HG03469 (cell line): ENCODE measurements around the gene MAP6D1.

Source experiments
- ATAC-seq: cut with Tn5 transposase; IDR thresholded peaks from one replicate; pipeline ENCODE4 v1.9.1; 2021; ENCODE audit warnings: mild to moderate bottlenecking, moderate library complexity, moderate number of reproducible peaks; ENCODE audit not compliant: unreplicated experiment

MAP6D1 gene

DNA sequence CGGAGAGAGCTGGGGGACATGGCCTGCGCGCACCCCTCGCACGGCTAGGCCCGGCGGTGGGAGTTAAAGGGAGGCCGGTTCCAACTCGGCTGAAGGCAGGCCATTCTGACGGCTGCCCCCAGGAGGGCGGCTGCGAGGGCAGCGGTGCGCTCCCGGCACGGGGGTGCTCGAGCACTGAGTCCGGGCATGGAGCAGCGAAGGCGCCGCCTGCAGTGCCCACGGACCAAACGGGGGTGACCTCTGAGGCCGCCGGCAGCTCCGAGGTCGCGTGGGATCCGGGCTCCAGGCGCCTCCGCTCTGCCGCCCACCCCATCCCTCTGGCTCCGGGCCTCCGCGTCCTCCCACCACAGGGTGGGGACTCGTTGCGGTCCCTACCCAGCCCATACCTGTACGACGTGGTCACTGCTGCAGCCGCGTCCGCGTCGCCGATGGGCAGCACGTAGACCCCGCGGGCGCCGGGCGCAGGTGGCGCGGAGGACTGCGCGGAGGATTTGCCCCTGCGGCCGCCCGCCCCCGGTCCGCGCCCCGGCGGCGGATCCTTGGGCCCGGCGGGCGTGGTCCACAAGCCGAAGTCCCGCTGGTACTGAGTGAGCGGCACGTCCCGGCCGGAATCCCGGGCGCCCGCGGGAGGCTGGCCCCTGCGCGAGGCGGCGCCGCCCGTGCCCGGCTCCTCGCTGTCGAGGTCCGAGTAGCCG, 469 bp downstream of the MAP6D1 start:
- ATAC-seq, result no peak

GRCh38 chr3:183823963-183824362, 1.4 kb downstream of the MAP6D1 start:
- no peak for ATAC-seq

DNA sequence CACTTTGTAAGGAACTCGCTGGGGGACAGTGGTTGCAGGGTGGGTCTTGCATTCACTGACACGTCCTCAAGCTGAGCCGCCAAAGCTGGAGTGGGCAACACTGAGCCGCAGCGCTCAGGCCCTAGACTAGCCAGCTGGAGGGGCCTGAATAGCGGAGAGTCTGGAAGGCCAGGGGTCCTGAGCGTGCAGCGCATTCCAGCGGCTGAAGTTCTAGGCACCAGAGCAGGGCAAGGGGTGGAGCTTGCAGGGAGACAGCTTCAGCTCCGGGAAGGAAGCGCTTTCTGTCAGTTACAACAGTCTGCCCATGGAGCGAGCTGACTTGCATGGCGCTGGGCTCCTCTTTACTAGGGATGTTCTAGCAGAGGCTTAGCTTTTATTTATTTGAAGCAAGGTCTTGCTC, 2.7 kb downstream of the MAP6D1 start:
- ATAC-seq, result no peak

- no peak for ATAC-seq
Observed at GRCh38 chr3:183819831-183820230, 5.5 kb downstream of the MAP6D1 start.

DNA sequence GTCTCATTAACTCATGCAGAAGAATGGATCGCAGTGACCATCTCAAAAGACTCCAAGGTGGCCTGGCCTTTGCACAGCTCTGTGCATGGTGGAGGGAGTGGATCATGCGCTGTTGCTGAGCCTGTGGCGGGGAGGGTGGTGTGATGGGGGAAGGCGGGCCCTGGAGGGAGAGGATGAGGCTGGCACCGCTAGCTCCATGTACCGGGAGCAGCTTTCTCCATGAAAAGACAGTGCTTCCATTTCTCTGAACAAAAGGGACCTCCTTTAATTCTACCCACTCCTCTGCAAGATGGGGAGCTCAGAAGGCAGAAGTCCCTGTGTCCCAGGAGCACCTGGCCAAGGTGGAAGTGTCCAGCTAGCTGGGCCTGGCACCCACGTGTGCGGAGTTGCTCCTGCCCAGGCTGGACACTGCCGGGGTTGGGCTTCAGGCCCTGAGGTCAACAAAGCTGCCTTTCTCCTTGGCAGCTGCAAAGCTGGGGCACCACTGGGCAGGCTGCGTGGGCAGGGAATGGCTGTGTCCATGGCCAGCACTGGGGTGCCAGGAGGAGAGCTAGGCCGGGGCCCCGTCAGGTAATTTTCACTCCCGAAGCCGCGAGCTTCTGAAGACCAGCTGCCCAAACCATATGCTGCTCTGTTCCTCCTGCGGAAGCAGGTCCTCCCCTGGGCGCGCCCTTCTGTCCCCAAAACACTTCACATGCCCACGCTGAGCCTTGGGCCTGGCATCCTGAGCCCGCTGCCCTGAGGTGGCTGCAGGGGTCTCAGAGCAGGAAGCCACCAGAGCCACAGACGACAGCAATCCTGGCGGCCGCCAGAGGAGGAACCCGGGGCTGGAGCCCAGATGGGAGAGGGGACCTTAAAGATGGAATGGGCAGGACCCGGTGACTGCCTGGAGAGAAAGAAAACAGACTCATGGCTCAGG, 6.4 kb downstream of the MAP6D1 start:
- no peak for ATAC-seq

DNA sequence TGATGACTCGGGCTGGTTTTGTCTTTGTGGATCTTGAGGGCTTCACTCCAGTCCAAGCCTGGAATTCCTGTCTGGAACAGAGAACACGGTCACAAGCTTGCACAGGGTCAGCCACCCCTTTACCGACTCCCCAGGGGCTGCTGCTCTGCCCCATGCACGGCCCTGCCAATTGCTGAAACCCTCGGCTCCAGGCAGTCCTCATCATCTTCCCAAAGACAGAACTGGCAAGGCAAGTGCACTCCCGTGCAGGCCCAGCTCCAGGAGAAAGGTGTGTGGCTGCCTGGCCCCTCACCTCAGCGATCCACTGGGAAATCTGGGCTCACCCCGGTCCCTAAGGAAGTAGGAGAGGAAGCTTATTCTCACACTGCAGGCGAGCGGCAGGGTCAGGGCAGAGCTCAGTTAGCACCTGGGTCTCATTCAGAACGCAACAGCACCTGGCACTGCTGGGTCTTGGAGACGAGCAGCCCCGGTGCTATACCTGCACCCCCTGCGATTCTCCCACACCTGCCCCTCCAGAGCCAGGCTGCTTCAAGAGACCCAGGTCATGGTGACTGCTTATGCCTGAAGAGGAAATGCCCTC, 7.2 kb downstream of the MAP6D1 start:
- no peak for ATAC-seq

DNA sequence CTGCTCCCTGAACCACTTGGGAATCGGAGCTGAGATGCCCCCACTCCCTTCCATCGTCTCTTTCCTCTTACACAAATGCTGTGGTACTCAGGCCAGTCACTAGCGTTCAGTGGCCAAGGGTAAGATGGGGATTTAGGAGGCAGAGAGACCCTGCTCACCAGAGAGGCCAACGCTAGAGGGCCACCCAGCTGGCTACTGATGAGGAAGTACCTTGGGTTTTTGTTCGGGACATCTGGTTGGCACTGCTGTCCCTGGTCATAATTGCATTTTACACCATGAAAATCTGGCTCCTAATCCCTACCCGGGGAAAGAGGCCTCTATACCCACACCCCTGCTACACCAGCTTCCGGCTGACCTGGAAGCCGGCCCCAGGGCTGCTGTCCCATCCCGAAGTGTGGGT, 7.7 kb downstream of the MAP6D1 start:
- no peak for ATAC-seq

DNA sequence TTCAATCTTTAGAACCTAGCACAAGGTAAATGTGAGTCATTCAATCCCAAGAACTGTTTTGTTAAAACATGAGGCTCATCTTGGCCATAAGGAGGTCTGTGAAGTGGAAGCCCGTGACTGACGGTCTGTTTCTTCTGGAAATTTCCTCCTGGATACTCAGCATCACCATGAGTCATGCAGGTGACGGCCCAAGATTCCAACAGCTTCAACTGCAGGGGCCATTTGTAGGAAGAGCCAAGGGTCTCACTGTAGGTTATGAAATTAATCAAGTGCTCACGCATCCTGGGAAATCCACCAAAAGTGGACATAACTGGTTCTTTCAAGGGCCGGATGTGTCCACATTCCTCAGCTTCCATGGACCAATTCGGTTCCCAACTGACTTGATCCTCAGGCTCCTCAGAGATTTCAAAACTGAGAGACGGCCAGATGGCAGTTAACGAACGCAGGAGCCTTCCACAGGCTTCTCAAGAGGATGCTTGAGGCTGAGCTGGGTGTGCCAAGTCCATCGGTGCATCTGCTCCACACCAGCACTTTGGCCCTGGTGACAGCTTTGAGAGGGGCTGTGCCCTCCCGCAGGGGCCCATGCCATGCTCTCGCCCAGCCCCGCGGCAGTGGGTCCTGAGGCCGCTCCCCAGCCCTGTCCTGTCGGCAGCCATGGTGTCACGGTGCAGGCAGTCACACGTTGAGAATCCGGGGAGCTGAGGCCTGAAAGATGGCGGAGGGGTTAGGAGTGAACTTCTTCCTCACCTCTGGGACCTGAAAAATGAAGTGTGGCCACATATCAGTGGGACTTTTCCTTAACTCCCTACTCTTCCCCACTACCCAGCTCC, 8.5 kb downstream of the MAP6D1 start:
- ATAC-seq, result no peak

DNA sequence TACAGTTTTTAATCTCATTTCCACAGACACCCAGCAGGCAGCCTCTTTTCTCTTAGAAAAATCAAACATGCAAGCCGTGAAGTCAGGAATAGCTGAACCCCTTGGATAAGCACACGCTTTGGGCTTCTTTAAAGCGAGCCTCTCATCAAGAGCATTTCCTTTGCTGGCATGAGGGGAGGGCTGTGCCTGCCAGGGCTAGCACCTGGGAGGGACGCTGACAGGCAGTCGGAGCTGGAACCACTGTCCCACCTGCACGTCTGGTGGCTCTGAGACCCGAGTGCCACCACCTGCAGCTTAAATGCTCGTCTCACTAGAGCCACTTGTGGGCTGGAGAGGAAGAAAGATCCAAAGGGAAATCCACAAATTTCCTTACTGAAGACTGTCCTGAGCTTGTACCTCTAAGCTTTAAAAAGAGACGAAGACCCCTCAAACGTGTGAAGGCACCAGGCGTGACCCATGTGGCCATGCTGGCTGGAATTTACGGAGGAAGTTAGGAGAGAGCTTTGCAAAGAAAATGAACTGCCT, 9.4 kb downstream of the MAP6D1 start:
- no peak for ATAC-seq

DNA sequence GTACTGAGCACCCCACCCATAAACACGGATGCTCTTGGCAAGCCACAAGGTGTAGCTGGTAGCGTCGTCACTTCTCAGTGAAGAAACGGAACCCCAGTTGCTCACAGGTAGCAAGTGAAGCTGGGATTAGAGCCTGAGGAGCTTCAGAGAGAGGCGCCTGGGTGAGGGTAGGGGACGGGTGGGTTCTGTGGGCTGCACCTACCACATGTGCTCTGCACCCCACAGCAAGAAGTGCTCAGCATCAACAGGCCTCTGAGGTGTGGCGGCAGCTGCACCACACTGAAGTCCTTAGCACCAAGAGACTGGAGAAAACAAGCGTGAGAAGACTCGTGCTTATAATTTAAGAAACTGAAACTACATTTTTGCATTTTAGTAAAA, 9.8 kb downstream of the MAP6D1 start:
- no peak for ATAC-seq

DNA sequence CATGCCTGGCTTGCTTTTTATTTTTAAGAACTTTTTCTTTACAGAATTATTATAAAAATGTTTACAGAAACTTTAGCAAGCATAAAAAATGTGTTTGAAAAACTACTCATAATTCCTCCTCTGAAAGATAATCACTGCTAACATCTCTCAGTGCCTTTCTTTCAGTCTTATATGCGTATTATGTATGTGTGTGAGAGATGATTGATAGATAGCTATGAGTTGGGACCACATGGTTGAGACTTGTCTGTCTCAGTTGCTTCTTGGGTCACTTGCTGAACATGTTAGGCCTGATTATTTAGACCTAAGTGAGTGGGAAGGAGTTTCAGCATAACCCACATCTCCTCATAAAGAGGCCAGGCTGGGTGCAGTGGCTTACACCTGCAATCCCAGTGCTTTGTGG, 11.1 kb downstream of the MAP6D1 start:
- ATAC-seq, result no peak

GRCh38 chr3:183812761-183813445, 12.5 kb downstream of the MAP6D1 start:
- ATAC-seq, result no peak

- ATAC-seq, result no peak
Observed at GRCh38 chr3:183811638-183812037, 13.7 kb downstream of the MAP6D1 start.

DNA sequence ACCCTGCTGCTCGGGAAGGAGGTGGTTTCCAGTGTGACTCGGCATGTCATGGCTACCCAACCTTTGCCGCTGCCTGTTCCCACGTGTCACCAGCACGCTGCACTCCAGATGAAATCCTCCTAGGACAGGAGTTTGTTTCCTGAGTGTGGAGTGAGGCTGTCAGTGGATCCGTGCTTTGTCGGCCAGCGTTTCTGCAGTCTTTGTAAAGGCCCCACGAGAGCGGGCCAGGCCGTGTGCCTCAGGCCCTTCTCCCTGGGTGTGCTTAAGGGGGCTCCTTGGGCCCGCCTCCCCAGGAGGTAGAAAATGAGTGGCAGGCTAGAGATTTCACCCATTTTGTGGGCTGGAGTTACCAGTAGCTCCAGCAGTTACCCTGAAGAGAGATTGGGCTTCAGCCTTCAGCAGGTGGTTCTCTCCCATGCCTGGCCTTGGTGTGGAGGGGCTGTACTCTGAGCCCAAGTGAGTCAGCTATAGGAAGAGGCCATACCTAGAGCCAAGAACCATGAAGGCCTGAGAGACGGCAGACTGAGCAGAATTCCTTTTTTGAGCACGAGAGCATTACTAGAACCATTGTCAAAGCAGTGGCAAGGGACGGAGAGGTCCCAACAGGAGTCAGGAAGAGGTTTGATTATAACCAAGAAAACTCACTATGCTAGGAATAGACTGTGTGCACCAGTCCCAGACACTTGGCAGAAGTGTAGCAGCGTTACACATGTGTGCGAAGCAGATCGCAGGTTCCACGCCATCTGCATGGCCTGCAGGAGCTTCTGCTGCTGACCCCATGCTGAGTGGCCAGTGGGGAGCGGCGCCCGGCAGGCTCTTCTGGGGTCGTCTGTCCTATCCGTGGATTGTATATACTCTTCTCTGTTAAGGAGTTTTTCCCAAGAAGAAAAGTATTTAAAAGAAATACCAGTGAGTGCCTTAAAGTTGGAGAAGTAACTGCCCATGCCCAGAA, 14.5 kb downstream of the MAP6D1 start:
- ATAC-seq, result no peak

- ATAC-seq, result no peak
Observed at GRCh38 chr3:183809270-183809669, 16.1 kb downstream of the MAP6D1 start.

DNA sequence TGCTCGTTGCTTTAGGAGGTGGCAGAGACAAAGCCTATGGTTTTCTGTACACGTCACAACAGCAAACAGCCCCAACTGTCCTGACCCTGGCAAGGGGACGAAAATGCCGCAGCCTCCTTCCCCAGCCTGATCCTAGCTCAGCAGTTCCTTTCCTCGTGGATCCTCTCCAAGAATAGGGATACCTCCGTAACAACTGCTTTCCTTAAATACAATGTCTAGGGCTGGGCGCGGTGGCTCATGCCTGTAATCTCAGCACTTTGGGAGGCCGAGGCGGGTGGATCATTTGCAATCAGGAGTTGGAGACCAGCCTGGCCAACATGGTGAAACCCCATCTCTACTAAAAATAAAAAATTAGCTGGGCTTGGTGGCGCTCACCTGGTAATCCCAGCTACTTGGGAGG, 17.0 kb downstream of the MAP6D1 start:
- ATAC-seq, result no peak

DNA sequence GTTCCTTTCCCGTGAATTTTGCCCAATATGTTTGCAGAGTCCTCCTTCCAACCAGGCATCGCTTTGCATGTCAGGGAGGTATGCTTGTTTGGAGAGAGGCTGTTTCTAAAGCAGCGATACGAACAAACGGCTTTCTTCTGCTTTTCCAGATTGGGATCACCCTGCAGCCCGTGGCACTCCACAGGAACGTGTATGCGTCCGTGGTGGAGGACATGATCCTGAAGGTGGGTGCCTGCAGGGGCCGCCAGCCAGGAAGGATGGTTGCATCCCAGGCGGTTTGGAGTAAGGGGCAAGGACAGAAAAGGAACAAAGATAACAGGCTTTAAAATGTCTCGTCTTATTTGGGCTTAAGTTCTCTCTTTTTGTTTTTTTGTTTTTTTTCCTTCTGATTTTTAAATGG, 17.5 kb downstream of the MAP6D1 start:
- no peak for ATAC-seq

DNA sequence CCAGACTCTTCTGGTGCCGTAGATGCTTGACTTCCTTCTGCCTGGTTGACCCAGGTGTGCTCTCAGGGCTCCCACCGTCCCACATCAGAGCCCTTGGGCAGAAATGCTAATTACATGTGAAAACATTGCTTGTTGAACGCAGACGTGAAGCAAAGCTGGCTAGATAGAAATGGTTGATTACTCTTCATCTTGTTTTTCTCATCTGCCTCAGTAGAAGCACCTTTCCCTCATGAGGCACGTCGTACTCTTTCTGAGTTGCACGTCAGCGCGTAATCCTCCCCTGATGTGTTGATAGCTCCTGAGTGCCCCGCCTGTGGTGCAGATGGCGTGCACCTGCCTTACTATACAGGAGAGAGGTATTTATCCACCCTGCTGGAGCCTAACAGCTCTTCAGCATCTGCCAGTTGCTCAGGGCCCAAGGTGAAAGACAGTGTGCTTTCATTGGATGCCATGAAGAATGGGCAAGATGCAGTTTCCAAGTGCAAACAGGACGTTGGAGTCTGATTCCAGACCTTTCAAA, 18.1 kb downstream of the MAP6D1 start:
- ATAC-seq, result no peak

GRCh38 chr3:183802989-183803388, 22.4 kb downstream of the MAP6D1 start:
- ATAC-seq, result no peak
